Transverse colon (tissue), 4 donors: ENCODE data around the gene ALDH18A1. TPM values are rescaled to one million over a fixed set of nuclear protein-coding genes. Genes with fewer than 3 reads are reported as not detected.

Experiments used
- DNase-seq: peaks from one replicate; pipeline ENCODE4 v3.0.0-alpha.2; 2019
- H3K27ac ChIP-seq, 4 donors: fragments of 200-600 bp; sonication (generic); 2 replicates each; pipeline ENCODE4 v1.5.1; 2016 to 2018; ENCODE audit warnings: inconsistent platforms in 4 of 4
- H3K27me3 ChIP-seq: fragments of 200-600 bp; sonication (generic); 2 replicates; pipeline ENCODE4 v1.5.1; 2017; ENCODE audit warnings: inconsistent platforms
- H3K36me3 ChIP-seq, 4 donors: fragments of 200-600 bp; sonication (generic); 2 replicates each; pipeline ENCODE4 v1.5.1; 2017 to 2019; ENCODE audit warnings: inconsistent platforms in 4 of 4
- H3K4me1 ChIP-seq, 4 donors: fragments of 200-600 bp; sonication (generic); 2 replicates each; pipeline ENCODE4 v1.5.1; 2017 to 2020; ENCODE audit warnings: inconsistent platforms in 4 of 4
- H3K4me3 ChIP-seq, 4 donors: fragments of 200-600 bp; sonication (generic); 1 replicate in 1 of 4; 2 replicates in 3 of 4; pipeline versions ENCODE4 v1.5.1 to v1.6.1; 2017 to 2019; ENCODE audit warnings: inconsistent platforms in 4 of 4
- H3K9me3 ChIP-seq, 2 donors: fragments of 200-600 bp; sonication (generic); 2 replicates each; pipeline ENCODE4 v1.5.1; 2017 to 2019; ENCODE audit warnings: inconsistent platforms in 2 of 2
- EP300 ChIP-seq: sonication (generic); formaldehyde crosslinking; IDR thresholded peaks from one replicate; pipeline ENCODE4 v1.6.1; 2017; ENCODE audit warnings: antibody characterized with exemption, low read depth
- POLR2A ChIP-seq: fragments of 450-650 bp; IDR thresholded peaks from one replicate; pipeline ENCODE4 v1.6.1; 2016; ENCODE audit warnings: antibody characterized with exemption, mild to moderate bottlenecking, moderate library complexity
- POLR2AphosphoS5 ChIP-seq, 3 donors: sonication (generic); formaldehyde crosslinking; IDR thresholded peaks; one replicate each; pipeline ENCODE4 v1.6.1; 2016; ENCODE audit warnings: antibody characterized with exemption in 3 of 3
- WGBS, 2 donors: methylation state at CpG; one replicate each; pipeline ENCODE4 v1.1.5; 2018; ENCODE audit warnings: low coverage in 1 of 2; 5-methylcytosine and 5-hydroxymethylcytosine counted together
- in situ Hi-C, 4 donors: fragments of 200-750 bp; cut with MboI; loops; one replicate each; pipeline versions ENCODE4 v1.15.0 to v1.15.1; 2017; ENCODE audit warnings: low sequenced_read_pairs in 3 of 4, low pct_ligation_motif_present in 1 of 4, low pct_unique_long_range_greater_than_20kb in 1 of 4
- intact Hi-C: fragments of 100-400 bp; cut with DNase I; formaldehyde crosslinking; loops from one replicate; pipeline ENCODE4 v1.15.1; 2023; ENCODE audit warnings: low total_unique reads
- total RNA-seq, 4 donors: library from RNA; depleted of rRNA; stranded (reverse); fragments of >200 nt; gene quantifications; one replicate each; pipeline ENCODE4 v1.1.0, GENCODE V29; 2016
- TF ChIP-seq, protein P1 (sequence below), 5 experiments: fragments of 200-600 bp in 3 of 5; fragments of 450-650 bp in 2 of 5; sonication (generic) in 3 of 5; IDR thresholded peaks; 1 replicate in 2 of 5; 2 replicates in 3 of 5; pipeline ENCODE4 v1.5.1; 2016 to 2017; ENCODE audit warnings: antibody characterized with exemption in 5 of 5, inconsistent platforms in 3 of 5, mild to moderate bottlenecking in 2 of 5, moderate library complexity in 1 of 5

ALDH18A1 gene
- total RNA-seq, 4 donors from 2014 or later: 98.7 to 130 (median 116) TPM

- Histone ChIP-seq H3K4me3 (no peak overlapping the region), H3K4me1 (peaks cover 4 to 16% (median 10%) of the 10 kb centered on the region in 4 donors), H3K9me3 (no peaks in the 10 kb centered on the region), H3K36me3 (no peaks in the 10 kb centered on the region), H3K27me3 (no peaks in the 10 kb centered on the region), H3K27ac (peak overlapping the region; percentile 10 to 86 (median 68))
- no peak for DNase-seq
- 74 to 86% methylated on average over 1 to 6 of the region's 6 CpGs for WGBS, 2 donors
- TF ChIP-seq EP300 (no peak), POLR2AphosphoS5 (IDR thresholded peaks at IDR 0.05) (no peak), POLR2A (no peak)
- TF ChIP-seq, protein P1, sequence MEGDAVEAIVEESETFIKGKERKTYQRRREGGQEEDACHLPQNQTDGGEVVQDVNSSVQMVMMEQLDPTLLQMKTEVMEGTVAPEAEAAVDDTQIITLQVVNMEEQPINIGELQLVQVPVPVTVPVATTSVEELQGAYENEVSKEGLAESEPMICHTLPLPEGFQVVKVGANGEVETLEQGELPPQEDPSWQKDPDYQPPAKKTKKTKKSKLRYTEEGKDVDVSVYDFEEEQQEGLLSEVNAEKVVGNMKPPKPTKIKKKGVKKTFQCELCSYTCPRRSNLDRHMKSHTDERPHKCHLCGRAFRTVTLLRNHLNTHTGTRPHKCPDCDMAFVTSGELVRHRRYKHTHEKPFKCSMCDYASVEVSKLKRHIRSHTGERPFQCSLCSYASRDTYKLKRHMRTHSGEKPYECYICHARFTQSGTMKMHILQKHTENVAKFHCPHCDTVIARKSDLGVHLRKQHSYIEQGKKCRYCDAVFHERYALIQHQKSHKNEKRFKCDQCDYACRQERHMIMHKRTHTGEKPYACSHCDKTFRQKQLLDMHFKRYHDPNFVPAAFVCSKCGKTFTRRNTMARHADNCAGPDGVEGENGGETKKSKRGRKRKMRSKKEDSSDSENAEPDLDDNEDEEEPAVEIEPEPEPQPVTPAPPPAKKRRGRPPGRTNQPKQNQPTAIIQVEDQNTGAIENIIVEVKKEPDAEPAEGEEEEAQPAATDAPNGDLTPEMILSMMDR (IDR thresholded peaks at IDR 0.05): no peak
- intact Hi-C loops: loop anchor here (5.0 kb wide), 1 partner anchor 225 kb away; no protein-coding TSS in a partner anchor
- in situ Hi-C loops: loop anchor here in 3 of 4 donors (5.0 to 10.0 kb wide), 3 partner anchors 170 to 228 kb away; no protein-coding TSS in a partner anchor
Observed at GRCh38 chr10:95602382-95602781, 54.1 kb downstream of the ALDH18A1 start.

DNA sequence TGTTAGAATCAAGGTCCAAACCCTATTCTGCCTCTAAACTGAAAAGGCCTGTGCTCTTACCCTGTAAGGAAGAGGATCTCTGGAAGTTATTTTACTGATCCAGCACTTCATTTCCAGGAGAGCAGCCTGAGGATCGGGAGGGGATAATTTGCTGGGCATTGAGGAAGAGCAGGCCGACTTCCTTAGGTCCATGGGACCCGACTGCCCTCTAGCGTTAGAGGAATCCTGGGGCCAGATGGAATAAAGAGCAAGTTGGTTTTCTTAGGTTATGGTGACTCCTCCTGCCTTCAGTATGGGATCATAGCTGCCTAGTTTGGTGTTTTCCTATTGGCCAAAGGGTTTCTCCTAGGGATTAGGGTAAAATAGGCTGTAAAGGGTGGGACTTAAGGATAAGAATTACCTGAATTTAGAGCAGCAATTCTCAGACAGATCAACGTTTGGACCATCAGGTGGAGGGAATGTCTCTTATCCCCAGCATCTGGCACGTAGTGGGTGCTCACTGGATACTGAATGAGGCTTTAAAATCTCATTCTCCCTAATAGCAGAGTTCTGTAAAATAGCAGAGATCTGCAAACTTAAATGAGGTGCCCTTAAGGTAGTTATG, 55.3 kb downstream of the ALDH18A1 start:
- DNase-seq: peak; percentile 87
- in situ Hi-C loops: loop anchor here in 3 of 4 donors (5.0 to 10.0 kb wide), 3 partner anchors 169 to 226 kb away; no protein-coding TSS in a partner anchor
- intact Hi-C loops: loop anchor here (2.0 to 5.0 kb wide), 2 partner anchors 170 to 224 kb away; no protein-coding TSS in a partner anchor
- 20 to 57% methylated on average over 2 to 6 of the region's 6 CpGs for WGBS, 2 donors
- H3K36me3 ChIP-seq: no peaks in the 10 kb centered on the region
- peak overlapping the region; percentile 31 to 86 (median 68) for H3K27ac ChIP-seq
- no peak overlapping the region for H3K4me3 ChIP-seq
- TF ChIP-seq POLR2AphosphoS5 (IDR thresholded peaks at IDR 0.05) (peak; percentile 15 to 71 (median 17)), EP300 (no peak), POLR2A (no peak)
- TF ChIP-seq, protein P1 (IDR thresholded peaks at IDR 0.05): peak; percentile 85 to 95 (median 93)
- H3K4me1 ChIP-seq: peaks cover 2 to 16% (median 10%) of the 10 kb centered on the region in 4 donors
- H3K9me3 ChIP-seq: no peaks in the 10 kb centered on the region
- no peaks in the 10 kb centered on the region for H3K27me3 ChIP-seq

DNA sequence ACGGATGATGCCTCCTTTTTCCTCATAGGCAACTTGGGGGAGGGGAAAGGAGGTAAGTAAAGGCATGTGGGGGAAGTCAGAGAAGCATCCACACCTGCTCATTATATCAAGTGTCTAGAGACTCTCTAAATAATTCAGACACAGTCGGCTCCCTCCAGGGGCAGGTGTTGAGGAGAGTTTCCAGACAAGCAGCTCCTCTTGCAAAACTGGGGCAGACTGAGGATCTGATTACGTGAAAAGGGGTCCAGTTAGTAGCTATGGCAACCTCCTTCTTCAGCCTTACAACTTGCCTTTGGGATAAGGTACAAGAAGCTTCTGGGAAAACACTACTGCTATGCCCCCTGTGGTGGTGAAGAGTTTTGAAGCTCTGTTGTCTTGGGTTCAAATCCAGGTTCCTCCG, 56.4 kb downstream of the ALDH18A1 start:
- in situ Hi-C loops: loop anchor here in 3 of 4 donors (5.0 to 10.0 kb wide), 3 partner anchors 168 to 225 kb away; no protein-coding TSS in a partner anchor
- H3K36me3 ChIP-seq: no peaks in the 10 kb centered on the region
- WGBS, 2 donors: 65 to 83% methylated on average over 3 to 4 of the region's 4 CpGs
- no peaks in the 10 kb centered on the region for H3K9me3 ChIP-seq
- intact Hi-C loops: loop anchor here (2.0 to 5.0 kb wide), 2 partner anchors 169 to 223 kb away; no protein-coding TSS in a partner anchor
- peak overlapping the region in 1 of 4 donors; percentile 76 for H3K27ac ChIP-seq
- no peaks in the 10 kb centered on the region for H3K27me3 ChIP-seq
- no peak for TF ChIP-seq EP300
- H3K4me3 ChIP-seq: no peak overlapping the region
- peaks cover 0 to 8% (median 8%) of the 10 kb centered on the region in 4 donors for H3K4me1 ChIP-seq
- DNase-seq: no peak

DNA sequence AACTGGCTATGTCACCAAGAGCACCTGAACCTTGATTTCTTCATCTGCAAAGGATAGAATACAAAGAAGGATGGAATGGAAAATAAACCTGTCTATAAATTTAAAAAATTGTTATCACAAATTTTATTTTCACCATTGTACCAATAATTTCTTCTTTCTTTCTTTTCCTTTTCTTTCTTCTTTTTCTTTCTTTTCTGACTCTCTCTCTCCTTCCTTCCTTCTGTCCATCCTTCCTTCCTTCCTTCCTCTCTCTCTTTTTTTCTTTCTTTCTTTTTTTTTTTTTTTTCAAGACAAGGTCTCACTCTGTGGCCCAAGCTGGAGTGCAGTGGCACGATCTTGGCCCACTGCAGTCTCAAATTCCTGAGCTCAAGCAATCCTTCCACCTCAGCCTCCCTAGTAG, 58.7 kb downstream of the ALDH18A1 start:
- in situ Hi-C loops: loop anchor here in 1 of 4 donors (10.0 kb wide), 1 partner anchor 163 kb away; no protein-coding TSS in a partner anchor
- no peaks in the 10 kb centered on the region for H3K27me3 ChIP-seq
- no peak for TF ChIP-seq EP300
- TF ChIP-seq POLR2A: no peak
- no peak for TF ChIP-seq POLR2AphosphoS5 (IDR thresholded peaks at IDR 0.05)
- TF ChIP-seq, protein P1 (IDR thresholded peaks at IDR 0.05): no peak
- WGBS, 2 donors: 67 to 71% methylated on average over 1 of the region's 1 CpG
- peaks cover 0 to 8% (median 6%) of the 10 kb centered on the region in 4 donors for H3K4me1 ChIP-seq
- no peaks in the 10 kb centered on the region for H3K9me3 ChIP-seq
- H3K27ac ChIP-seq: no peak overlapping the region
- DNase-seq: no peak
- intact Hi-C loops: no loop called here
- no peak overlapping the region for H3K4me3 ChIP-seq
- no peaks in the 10 kb centered on the region for H3K36me3 ChIP-seq
